ENCODE measurements around the gene DNAJC7.

DNAJC7 gene

DNA sequence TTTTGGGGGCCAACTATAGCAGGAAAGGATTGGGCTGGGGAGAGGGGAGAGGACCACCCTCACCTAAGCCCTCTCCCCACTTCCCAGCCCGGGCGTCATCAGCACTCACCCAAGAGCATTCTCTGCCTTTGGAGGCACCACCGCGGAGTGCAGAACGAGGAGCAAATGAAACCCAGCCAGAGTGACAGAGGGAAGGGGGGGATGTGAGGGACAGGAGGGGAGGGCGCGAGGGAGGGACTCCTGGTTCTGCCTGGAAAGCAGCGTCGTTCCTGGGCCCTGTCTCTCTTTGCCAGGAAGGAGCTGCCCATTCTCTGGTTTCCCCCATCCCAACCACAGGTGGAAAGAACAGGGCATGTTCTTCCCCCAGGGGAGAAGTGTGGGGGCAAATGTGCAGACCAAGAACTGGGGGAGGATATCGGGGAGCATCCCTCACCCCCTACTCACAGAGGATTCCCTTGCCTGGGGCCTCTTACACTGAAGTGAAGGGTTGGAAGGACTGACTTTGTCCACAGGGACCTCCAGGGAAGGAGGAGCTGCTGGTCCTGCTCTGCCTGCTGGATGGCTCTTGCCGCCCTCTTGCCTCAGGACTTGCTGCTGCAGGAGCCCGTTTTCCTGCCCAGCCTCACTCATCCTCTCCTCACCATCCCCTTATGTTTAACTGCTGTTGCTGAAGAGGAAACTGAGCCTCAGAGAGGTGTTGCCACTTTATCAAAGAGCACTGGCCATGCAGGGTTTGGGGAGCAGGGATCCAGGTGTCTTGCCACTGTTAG lies 36.7 kb upstream of the DNAJC7 start:
- no peak overlapping the region for H3K4me3 ChIP-seq (ENCODE audit: low read length, poor library complexity, severe bottlenecking)
- H3K4me1 ChIP-seq (ENCODE audit: insufficient read depth, low read length, poor library complexity, severe bottlenecking), result peaks cover 6% of the 10 kb centered on the region
- H4K20me1 ChIP-seq (ENCODE audit: insufficient read depth, low read length, poor library complexity, severe bottlenecking), result no peaks in the 10 kb centered on the region
- TF ChIP-seq EZH2phosphoT487 (IDR thresholded peaks at IDR 0.05; ENCODE audit: borderline replicate concordance), result no peak
- TF ChIP-seq, protein P1, sequence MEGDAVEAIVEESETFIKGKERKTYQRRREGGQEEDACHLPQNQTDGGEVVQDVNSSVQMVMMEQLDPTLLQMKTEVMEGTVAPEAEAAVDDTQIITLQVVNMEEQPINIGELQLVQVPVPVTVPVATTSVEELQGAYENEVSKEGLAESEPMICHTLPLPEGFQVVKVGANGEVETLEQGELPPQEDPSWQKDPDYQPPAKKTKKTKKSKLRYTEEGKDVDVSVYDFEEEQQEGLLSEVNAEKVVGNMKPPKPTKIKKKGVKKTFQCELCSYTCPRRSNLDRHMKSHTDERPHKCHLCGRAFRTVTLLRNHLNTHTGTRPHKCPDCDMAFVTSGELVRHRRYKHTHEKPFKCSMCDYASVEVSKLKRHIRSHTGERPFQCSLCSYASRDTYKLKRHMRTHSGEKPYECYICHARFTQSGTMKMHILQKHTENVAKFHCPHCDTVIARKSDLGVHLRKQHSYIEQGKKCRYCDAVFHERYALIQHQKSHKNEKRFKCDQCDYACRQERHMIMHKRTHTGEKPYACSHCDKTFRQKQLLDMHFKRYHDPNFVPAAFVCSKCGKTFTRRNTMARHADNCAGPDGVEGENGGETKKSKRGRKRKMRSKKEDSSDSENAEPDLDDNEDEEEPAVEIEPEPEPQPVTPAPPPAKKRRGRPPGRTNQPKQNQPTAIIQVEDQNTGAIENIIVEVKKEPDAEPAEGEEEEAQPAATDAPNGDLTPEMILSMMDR (conservative IDR thresholded peaks at IDR 0.05; ENCODE audit: low read length), result no peak
- H3K9me2 ChIP-seq (replicated peaks; ENCODE audit: low read depth, low read length), result no peaks in the 10 kb centered on the region
- no peak overlapping the region for H2AFZ ChIP-seq (ENCODE audit: low read length)
- H3K9me3 ChIP-seq (ENCODE audit: insufficient read depth, low read depth, low read length), result no peaks in the 10 kb centered on the region
- H3K79me2 ChIP-seq (ENCODE audit: insufficient read depth, low read length), result no peaks in the 10 kb centered on the region
- H3F3A ChIP-seq (ENCODE audit: low read depth), result no peaks in the 10 kb centered on the region
- H3K4me2 ChIP-seq (ENCODE audit: low read depth, low read length, poor library complexity, severe bottlenecking), result no peak overlapping the region
- no peak overlapping the region for H3K9ac ChIP-seq (ENCODE audit: low read depth, low read length, poor library complexity, severe bottlenecking)
- H3K36me3 ChIP-seq (ENCODE audit: insufficient read depth, low read length), result no peaks in the 10 kb centered on the region
- no peaks in the 10 kb centered on the region for H3K27me3 ChIP-seq (ENCODE audit: insufficient read depth, low read length, poor library complexity, severe bottlenecking)

DNA sequence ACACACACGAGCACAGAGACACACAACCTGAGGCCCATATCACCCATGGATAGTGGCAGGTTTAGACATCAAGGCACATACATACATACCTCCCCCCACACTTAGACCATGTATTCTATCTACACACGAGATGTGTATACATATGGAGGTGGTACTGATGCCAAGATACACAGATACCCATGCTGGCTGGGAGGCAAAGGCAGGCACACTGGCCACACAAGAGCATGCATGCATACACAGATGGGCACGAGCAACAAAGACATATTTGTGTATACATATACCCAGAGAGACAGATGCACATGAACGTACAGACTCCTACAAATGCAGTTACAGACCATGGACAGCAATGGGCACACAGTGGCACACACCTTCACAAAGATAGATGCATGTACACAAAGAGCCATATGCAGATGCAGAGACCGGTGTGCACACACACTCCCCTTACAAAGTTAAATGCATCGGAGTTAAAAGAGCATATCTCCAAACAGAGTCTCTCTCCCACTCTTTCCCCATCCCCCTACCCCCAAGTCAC lies 35.2 kb upstream of the DNAJC7 start:
- Histone ChIP-seq H3K9me2 (replicated peaks; ENCODE audit: low read depth, low read length) (no peaks in the 10 kb centered on the region), H3F3A (ENCODE audit: low read depth) (no peaks in the 10 kb centered on the region), H3K4me2 (ENCODE audit: low read depth, low read length, poor library complexity, severe bottlenecking) (no peak overlapping the region), H2AFZ (ENCODE audit: low read length) (no peak overlapping the region), H3K79me2 (ENCODE audit: insufficient read depth, low read length) (no peaks in the 10 kb centered on the region), H3K36me3 (ENCODE audit: insufficient read depth, low read length) (no peaks in the 10 kb centered on the region), H3K9me3 (ENCODE audit: insufficient read depth, low read depth, low read length) (no peaks in the 10 kb centered on the region), H3K27me3 (ENCODE audit: insufficient read depth, low read length, poor library complexity, severe bottlenecking) (no peaks in the 10 kb centered on the region), H3K4me1 (ENCODE audit: insufficient read depth, low read length, poor library complexity, severe bottlenecking) (peaks cover 6% of the 10 kb centered on the region), H3K4me3 (ENCODE audit: low read length, poor library complexity, severe bottlenecking) (no peak overlapping the region), H4K20me1 (ENCODE audit: insufficient read depth, low read length, poor library complexity, severe bottlenecking) (no peaks in the 10 kb centered on the region), H3K9ac (ENCODE audit: low read depth, low read length, poor library complexity, severe bottlenecking) (no peak overlapping the region)
- no peak for TF ChIP-seq EZH2phosphoT487 (IDR thresholded peaks at IDR 0.05; ENCODE audit: borderline replicate concordance)
- TF ChIP-seq, protein P1 (conservative IDR thresholded peaks at IDR 0.05; ENCODE audit: low read length), result no peak

DNA sequence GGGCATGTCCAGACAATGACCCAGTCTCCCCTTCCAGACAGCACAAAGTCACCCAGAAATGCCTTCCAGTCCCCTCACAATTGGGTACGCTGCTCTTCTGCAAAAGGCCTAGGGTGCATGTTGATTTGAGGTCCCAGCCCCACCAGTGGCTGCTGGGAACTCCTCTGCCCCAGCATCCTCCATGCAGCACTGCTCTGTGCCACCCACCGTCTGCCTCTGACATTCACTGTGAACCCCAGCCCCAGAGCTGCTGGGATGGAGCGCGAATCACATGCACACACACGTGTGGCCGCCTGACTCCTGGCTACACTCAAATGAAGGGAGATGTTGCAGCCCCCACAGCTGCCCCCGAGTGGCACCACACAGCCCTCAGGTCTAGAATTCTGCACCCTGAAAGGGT lies 34.4 kb upstream of the DNAJC7 start:
- Histone ChIP-seq H3K27me3 (ENCODE audit: insufficient read depth, low read length, poor library complexity, severe bottlenecking) (no peaks in the 10 kb centered on the region), H3K79me2 (ENCODE audit: insufficient read depth, low read length) (no peaks in the 10 kb centered on the region), H3F3A (ENCODE audit: low read depth) (no peaks in the 10 kb centered on the region), H3K9me3 (ENCODE audit: insufficient read depth, low read depth, low read length) (no peaks in the 10 kb centered on the region), H3K4me3 (ENCODE audit: low read length, poor library complexity, severe bottlenecking) (no peak overlapping the region), H3K4me2 (ENCODE audit: low read depth, low read length, poor library complexity, severe bottlenecking) (no peak overlapping the region), H3K36me3 (ENCODE audit: insufficient read depth, low read length) (no peaks in the 10 kb centered on the region), H4K20me1 (ENCODE audit: insufficient read depth, low read length, poor library complexity, severe bottlenecking) (no peaks in the 10 kb centered on the region), H2AFZ (ENCODE audit: low read length) (no peak overlapping the region), H3K9ac (ENCODE audit: low read depth, low read length, poor library complexity, severe bottlenecking) (no peak overlapping the region), H3K4me1 (ENCODE audit: insufficient read depth, low read length, poor library complexity, severe bottlenecking) (peaks cover 6% of the 10 kb centered on the region), H3K9me2 (replicated peaks; ENCODE audit: low read depth, low read length) (no peaks in the 10 kb centered on the region)
- no peak for TF ChIP-seq EZH2phosphoT487 (IDR thresholded peaks at IDR 0.05; ENCODE audit: borderline replicate concordance)
- TF ChIP-seq, protein P1 (conservative IDR thresholded peaks at IDR 0.05; ENCODE audit: low read length), result no peak

All from Loucy (cell line).